PC-9 (cell line): Measurements from ENCODE around the gene IGSF21.

Experiments used
- CTCF ChIP-seq: fragments of 200-600 bp; sonication (generic); conservative IDR thresholded peaks from 2 replicates; pipeline ENCODE4 v1.6.1; 2017; ENCODE audit warnings: mixed run types, antibody characterized with exemption, mild to moderate bottlenecking, moderate library complexity
- EZH2 ChIP-seq: fragments of 200-600 bp; sonication (generic); IDR thresholded peaks from 2 replicates; pipeline ENCODE4 v1.8.0; 2017; ENCODE audit warnings: antibody characterized with exemption, low read depth

GRCh38 chr1:18312961-18313360, 205.4 kb downstream of the IGSF21 start:
- no peak for TF ChIP-seq CTCF
- no peak for TF ChIP-seq EZH2
